ENCODE results near the gene RALGAPA2.

GRCh38 chr20:20643927-20644326, 68.5 kb downstream of the RALGAPA2 start:
- TF ChIP-seq EZH2phosphoT487 (IDR thresholded peaks at IDR 0.05; ENCODE audit: insufficient read depth, low read depth) (no peak), EZH2 (IDR thresholded peaks at IDR 0.05; ENCODE audit: insufficient read depth, poor library complexity, severe bottlenecking) (no peak)

Data from GM23248 (cell line).